Measurements from ENCODE around the gene POU6F2.

Gene POU6F2

GRCh38 chr7:39062811-39063210 is 85.1 kb downstream of the POU6F2 start:
- no peak overlapping the region for H3K4me3 ChIP-seq (ENCODE audit: low read length in 2 of 2)
- no peak overlapping the region for H3K27ac ChIP-seq (ENCODE audit: low read length)
- H3K9me3 ChIP-seq (ENCODE audit: control insufficient read depth in 2 of 2, low read length in 2 of 2): no peaks in the 10 kb centered on the region
- no peaks in the 10 kb centered on the region for H3K36me3 ChIP-seq (ENCODE audit: control insufficient read depth in 2 of 2, insufficient read depth in 2 of 2, low read length in 2 of 2)
- no peaks in the 10 kb centered on the region for H3K27me3 ChIP-seq (ENCODE audit: control insufficient read depth in 1 of 2, insufficient read depth in 2 of 2, low read length in 2 of 2)
- no peak overlapping the region for H3K9ac ChIP-seq (ENCODE audit: low read length in 2 of 2)
- no peaks in the 10 kb centered on the region for H3K4me1 ChIP-seq (ENCODE audit: control insufficient read depth, insufficient read depth, low read length)

GRCh38 chr7:39069031-39069430 is 91.3 kb downstream of the POU6F2 start:
- Histone ChIP-seq H3K9ac (ENCODE audit: low read length in 2 of 2) (no peak overlapping the region), H3K27me3 (ENCODE audit: control insufficient read depth in 1 of 2, insufficient read depth in 2 of 2, low read length in 2 of 2) (no peaks in the 10 kb centered on the region), H3K9me3 (ENCODE audit: control insufficient read depth in 2 of 2, low read length in 2 of 2) (no peaks in the 10 kb centered on the region), H3K4me1 (ENCODE audit: control insufficient read depth, insufficient read depth, low read length) (no peaks in the 10 kb centered on the region), H3K27ac (ENCODE audit: low read length) (no peak overlapping the region), H3K36me3 (ENCODE audit: control insufficient read depth in 2 of 2, insufficient read depth in 2 of 2, low read length in 2 of 2) (no peaks in the 10 kb centered on the region), H3K4me3 (ENCODE audit: low read length in 2 of 2) (no peak overlapping the region)

- Histone ChIP-seq H3K36me3 (ENCODE audit: control insufficient read depth in 2 of 2, insufficient read depth in 2 of 2, low read length in 2 of 2) (no peaks in the 10 kb centered on the region), H3K9me3 (ENCODE audit: control insufficient read depth in 2 of 2, low read length in 2 of 2) (no peaks in the 10 kb centered on the region), H3K27me3 (ENCODE audit: control insufficient read depth in 1 of 2, insufficient read depth in 2 of 2, low read length in 2 of 2) (no peaks in the 10 kb centered on the region), H3K4me1 (ENCODE audit: control insufficient read depth, insufficient read depth, low read length) (no peaks in the 10 kb centered on the region), H3K4me3 (ENCODE audit: low read length in 2 of 2) (no peak overlapping the region), H3K27ac (ENCODE audit: low read length) (no peak overlapping the region), H3K9ac (ENCODE audit: low read length in 2 of 2) (no peak overlapping the region)
These were observed 92.5 kb downstream of the POU6F2 start for GRCh38 chr7:39069896-39070881.

GRCh38 chr7:39071116-39071515 is 93.4 kb downstream of the POU6F2 start:
- Histone ChIP-seq H3K27me3 (ENCODE audit: control insufficient read depth in 1 of 2, insufficient read depth in 2 of 2, low read length in 2 of 2) (no peaks in the 10 kb centered on the region), H3K9ac (ENCODE audit: low read length in 2 of 2) (no peak overlapping the region), H3K4me3 (ENCODE audit: low read length in 2 of 2) (no peak overlapping the region), H3K9me3 (ENCODE audit: control insufficient read depth in 2 of 2, low read length in 2 of 2) (no peaks in the 10 kb centered on the region), H3K36me3 (ENCODE audit: control insufficient read depth in 2 of 2, insufficient read depth in 2 of 2, low read length in 2 of 2) (no peaks in the 10 kb centered on the region), H3K27ac (ENCODE audit: low read length) (no peak overlapping the region), H3K4me1 (ENCODE audit: control insufficient read depth, insufficient read depth, low read length) (no peaks in the 10 kb centered on the region)

GRCh38 chr7:39073432-39073831 is 95.7 kb downstream of the POU6F2 start:
- no peaks in the 10 kb centered on the region for H3K4me1 ChIP-seq (ENCODE audit: control insufficient read depth, insufficient read depth, low read length)
- H3K27me3 ChIP-seq (ENCODE audit: control insufficient read depth in 1 of 2, insufficient read depth in 2 of 2, low read length in 2 of 2): no peaks in the 10 kb centered on the region
- no peaks in the 10 kb centered on the region for H3K36me3 ChIP-seq (ENCODE audit: control insufficient read depth in 2 of 2, insufficient read depth in 2 of 2, low read length in 2 of 2)
- no peak overlapping the region for H3K9ac ChIP-seq (ENCODE audit: low read length in 2 of 2)
- H3K27ac ChIP-seq (ENCODE audit: low read length): no peak overlapping the region
- H3K9me3 ChIP-seq (ENCODE audit: control insufficient read depth in 2 of 2, low read length in 2 of 2): no peaks in the 10 kb centered on the region
- peak overlapping the region in 1 of 2 donors; percentile 49 for H3K4me3 ChIP-seq (ENCODE audit: low read length in 2 of 2)

GRCh38 chr7:39075210-39075609 is 97.5 kb downstream of the POU6F2 start:
- Histone ChIP-seq H3K27ac (ENCODE audit: low read length) (no peak overlapping the region), H3K9me3 (ENCODE audit: control insufficient read depth in 2 of 2, low read length in 2 of 2) (no peaks in the 10 kb centered on the region), H3K36me3 (ENCODE audit: control insufficient read depth in 2 of 2, insufficient read depth in 2 of 2, low read length in 2 of 2) (no peaks in the 10 kb centered on the region), H3K27me3 (ENCODE audit: control insufficient read depth in 1 of 2, insufficient read depth in 2 of 2, low read length in 2 of 2) (no peaks in the 10 kb centered on the region), H3K4me3 (ENCODE audit: low read length in 2 of 2) (no peak overlapping the region), H3K9ac (ENCODE audit: low read length in 2 of 2) (no peak overlapping the region), H3K4me1 (ENCODE audit: control insufficient read depth, insufficient read depth, low read length) (no peaks in the 10 kb centered on the region)

- Histone ChIP-seq H3K27ac (ENCODE audit: low read length) (no peak overlapping the region), H3K27me3 (ENCODE audit: control insufficient read depth in 1 of 2, insufficient read depth in 2 of 2, low read length in 2 of 2) (no peaks in the 10 kb centered on the region), H3K9ac (ENCODE audit: low read length in 2 of 2) (no peak overlapping the region), H3K4me3 (ENCODE audit: low read length in 2 of 2) (no peak overlapping the region), H3K4me1 (ENCODE audit: control insufficient read depth, insufficient read depth, low read length) (no peaks in the 10 kb centered on the region), H3K36me3 (ENCODE audit: control insufficient read depth in 2 of 2, insufficient read depth in 2 of 2, low read length in 2 of 2) (no peaks in the 10 kb centered on the region), H3K9me3 (ENCODE audit: control insufficient read depth in 2 of 2, low read length in 2 of 2) (no peaks in the 10 kb centered on the region)
These were observed 106.1 kb downstream of the POU6F2 start for GRCh38 chr7:39083781-39084180.

- no peak overlapping the region for H3K4me3 ChIP-seq (ENCODE audit: low read length in 2 of 2)
- H3K27ac ChIP-seq (ENCODE audit: low read length): no peak overlapping the region
- H3K36me3 ChIP-seq (ENCODE audit: control insufficient read depth in 2 of 2, insufficient read depth in 2 of 2, low read length in 2 of 2): no peaks in the 10 kb centered on the region
- no peaks in the 10 kb centered on the region for H3K4me1 ChIP-seq (ENCODE audit: control insufficient read depth, insufficient read depth, low read length)
- H3K9me3 ChIP-seq (ENCODE audit: control insufficient read depth in 2 of 2, low read length in 2 of 2): no peaks in the 10 kb centered on the region
- H3K27me3 ChIP-seq (ENCODE audit: control insufficient read depth in 1 of 2, insufficient read depth in 2 of 2, low read length in 2 of 2): no peaks in the 10 kb centered on the region
- no peak overlapping the region for H3K9ac ChIP-seq (ENCODE audit: low read length in 2 of 2)
These were observed 106.6 kb downstream of the POU6F2 start for GRCh38 chr7:39084349-39084748.

- H3K4me1 ChIP-seq (ENCODE audit: control insufficient read depth, insufficient read depth, low read length): no peaks in the 10 kb centered on the region
- H3K36me3 ChIP-seq (ENCODE audit: control insufficient read depth in 2 of 2, insufficient read depth in 2 of 2, low read length in 2 of 2): no peaks in the 10 kb centered on the region
- H3K9me3 ChIP-seq (ENCODE audit: control insufficient read depth in 2 of 2, low read length in 2 of 2): no peaks in the 10 kb centered on the region
- H3K27me3 ChIP-seq (ENCODE audit: control insufficient read depth in 1 of 2, insufficient read depth in 2 of 2, low read length in 2 of 2): no peaks in the 10 kb centered on the region
- no peak overlapping the region for H3K4me3 ChIP-seq (ENCODE audit: low read length in 2 of 2)
- H3K9ac ChIP-seq (ENCODE audit: low read length in 2 of 2): no peak overlapping the region
- H3K27ac ChIP-seq (ENCODE audit: low read length): no peak overlapping the region
These were observed 107.5 kb downstream of the POU6F2 start for GRCh38 chr7:39085189-39085588.

- no peaks in the 10 kb centered on the region for H3K27me3 ChIP-seq (ENCODE audit: control insufficient read depth in 1 of 2, insufficient read depth in 2 of 2, low read length in 2 of 2)
- H3K9ac ChIP-seq (ENCODE audit: low read length in 2 of 2): no peak overlapping the region
- no peaks in the 10 kb centered on the region for H3K9me3 ChIP-seq (ENCODE audit: control insufficient read depth in 2 of 2, low read length in 2 of 2)
- peak overlapping the region in 1 of 2 donors; percentile 50 for H3K4me3 ChIP-seq (ENCODE audit: low read length in 2 of 2)
- H3K4me1 ChIP-seq (ENCODE audit: control insufficient read depth, insufficient read depth, low read length): no peaks in the 10 kb centered on the region
- H3K36me3 ChIP-seq (ENCODE audit: control insufficient read depth in 2 of 2, insufficient read depth in 2 of 2, low read length in 2 of 2): no peaks in the 10 kb centered on the region
- no peak overlapping the region for H3K27ac ChIP-seq (ENCODE audit: low read length)
These were observed 107.9 kb downstream of the POU6F2 start for GRCh38 chr7:39085590-39086049.
